ENCODE measurements around the gene MIF.
A peak's percentile ranks its signal among the peaks of the same experiment; 100 is the strongest.
"Not testable (repeated sequence)": the region's sequence is repeated elsewhere in the genome, so short reads cannot be mapped to it uniquely, and the experiment has no call there.

Gene MIF

GRCh38 chr22:23893945-23894709, at the start of gene MIF:
MIF (plus strand) TSS chr22:23894383; CDS start chr22:23894475, 92 bp downstream.
- peak; percentile 75 to 91 for DNase-seq (ENCODE audit: extremely low read depth in 1 of 2, low read depth in 1 of 2)

GRCh38 chr22:23844739-23845202, 49.4 kb upstream of the MIF start:
- no peak for DNase-seq (ENCODE audit: extremely low read depth in 1 of 2, low read depth in 1 of 2)

GRCh38 chr22:23845265-23846080, 48.7 kb upstream of the MIF start:
- no peak for DNase-seq (ENCODE audit: extremely low read depth in 1 of 2, low read depth in 1 of 2)

GRCh38 chr22:23846081-23846469, 48.1 kb upstream of the MIF start:
- DNase-seq (ENCODE audit: extremely low read depth in 1 of 2, low read depth in 1 of 2) = no peak

- DNase-seq (ENCODE audit: extremely low read depth in 1 of 2, low read depth in 1 of 2) = no peak
Measured at GRCh38 chr22:23847310-23847920, 46.8 kb upstream of the MIF start.

GRCh38 chr22:23847991-23848864, 46.0 kb upstream of the MIF start:
- no peak for DNase-seq (ENCODE audit: extremely low read depth in 1 of 2, low read depth in 1 of 2)

GRCh38 chr22:23849009-23850006, 44.9 kb upstream of the MIF start:
- peak; percentile 32 to 83 for DNase-seq (ENCODE audit: extremely low read depth in 1 of 2, low read depth in 1 of 2)

GRCh38 chr22:23850136-23850611, 44.0 kb upstream of the MIF start:
- DNase-seq (ENCODE audit: extremely low read depth in 1 of 2, low read depth in 1 of 2) = no peak

GRCh38 chr22:23856721-23857605, 37.2 kb upstream of the MIF start:
- DNase-seq (ENCODE audit: extremely low read depth in 1 of 2, low read depth in 1 of 2) = no peak

- DNase-seq (ENCODE audit: extremely low read depth in 1 of 2, low read depth in 1 of 2) = peak; percentile 86 to 89
Measured at GRCh38 chr22:23857606-23858483, 36.3 kb upstream of the MIF start, which contains the start of gene SLC2A11. SLC2A11 (plus strand) TSS chr22:23857875; CDS start chr22:23858000, 125 bp downstream.

GRCh38 chr22:23858484-23858815, 35.7 kb upstream of the MIF start:
- no peak for DNase-seq (ENCODE audit: extremely low read depth in 1 of 2, low read depth in 1 of 2)

- no peak for DNase-seq (ENCODE audit: extremely low read depth in 1 of 2, low read depth in 1 of 2)
Measured at GRCh38 chr22:23859201-23859600, 35.0 kb upstream of the MIF start.

GRCh38 chr22:23860187-23860586, 34.0 kb upstream of the MIF start:
- not testable (repeated sequence) for DNase-seq (ENCODE audit: extremely low read depth in 1 of 2, low read depth in 1 of 2)

GRCh38 chr22:23862103-23862502, 32.1 kb upstream of the MIF start:
- no peak for DNase-seq (ENCODE audit: extremely low read depth in 1 of 2, low read depth in 1 of 2)

- not testable (repeated sequence) for DNase-seq (ENCODE audit: extremely low read depth in 1 of 2, low read depth in 1 of 2)
Measured at GRCh38 chr22:23864499-23865154, 29.6 kb upstream of the MIF start.

GRCh38 chr22:23868580-23868979, 25.6 kb upstream of the MIF start:
- no peak for DNase-seq (ENCODE audit: extremely low read depth in 1 of 2, low read depth in 1 of 2)

- no peak for DNase-seq (ENCODE audit: extremely low read depth in 1 of 2, low read depth in 1 of 2)
Measured at GRCh38 chr22:23874871-23875270, 19.3 kb upstream of the MIF start.
